ENCODE measurements around the gene CSPG5. TPM values are rescaled to one million over a fixed set of nuclear protein-coding genes. Genes with fewer than 3 reads are reported as not detected.

CSPG5 gene
- total RNA-seq, 1 experiment from 2014 or later, result 5.7 TPM

DNA sequence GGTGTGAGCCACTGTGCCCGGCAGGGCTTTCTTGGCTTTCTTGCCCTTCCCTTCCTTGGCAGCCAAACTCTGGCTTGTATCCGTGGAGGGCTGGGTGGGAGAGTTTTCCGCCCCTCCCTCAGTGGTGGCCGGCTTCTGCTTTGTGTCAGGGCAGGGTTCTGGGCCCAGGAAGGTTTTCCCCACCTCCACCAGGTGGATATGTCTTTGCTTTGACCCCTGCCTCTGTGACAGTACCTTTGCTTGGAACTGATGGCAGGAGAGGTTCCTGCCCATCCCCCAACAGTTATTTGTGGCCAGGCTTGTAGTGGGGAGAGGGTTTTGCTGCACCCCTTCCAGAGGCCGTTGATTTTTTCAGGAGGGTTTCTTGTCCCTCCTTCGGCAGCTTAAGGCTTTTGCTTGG lies 24.3 kb downstream of the CSPG5 start:
- Histone ChIP-seq H3K23me2 (ENCODE audit: insufficient read length, low read depth, low read length, poor library complexity, severe bottlenecking) (no peaks in the 10 kb centered on the region), H3K18ac (ENCODE audit: insufficient read length, low read depth, low read length) (no peak overlapping the region), H3K4me2 (ENCODE audit: insufficient read depth, insufficient read length, low read length) (no peak overlapping the region), H3K79me1 (ENCODE audit: insufficient read depth, low read depth, low read length, poor library complexity, severe bottlenecking) (no peaks in the 10 kb centered on the region), H2BK12ac (ENCODE audit: insufficient read length, low read depth, low read length) (no peak overlapping the region), H3K9me3 (ENCODE audit: control insufficient read depth, low read depth, low read length) (no peaks in the 10 kb centered on the region), H4K91ac (ENCODE audit: insufficient read length, low read depth, low read length) (no peak overlapping the region), H3K9ac (ENCODE audit: extremely low read depth, insufficient read length, low read length) (no peak overlapping the region), H4K8ac (replicated peaks; ENCODE audit: insufficient read length, low read depth, low read length) (no peak overlapping the region), H2BK15ac (ENCODE audit: low read depth, low read length) (no peak overlapping the region), H4K5ac (ENCODE audit: insufficient read length, low read depth, low read length) (no peak overlapping the region), H3T11ph (ENCODE audit: low read length) (no peak overlapping the region), H3K79me2 (ENCODE audit: insufficient read depth, low read length) (no peaks in the 10 kb centered on the region), H3K4ac (ENCODE audit: low read depth, low read length) (no peak overlapping the region), H3K56ac (ENCODE audit: insufficient read length, low read depth, low read length) (no peak overlapping the region), H3K27ac (ENCODE audit: insufficient read length, low read depth, low read length) (no peak overlapping the region), H2BK20ac (ENCODE audit: low read depth, low read length, poor library complexity, severe bottlenecking) (no peak overlapping the region), H2BK120ac (ENCODE audit: low read depth, low read length, poor library complexity, severe bottlenecking) (no peak overlapping the region), H2BK5ac (ENCODE audit: insufficient read length, low read length) (no peak overlapping the region), H4K20me1 (ENCODE audit: control insufficient read depth, insufficient read depth, insufficient read length) (no peaks in the 10 kb centered on the region), H3K14ac (ENCODE audit: insufficient read depth, low read length) (no peak overlapping the region), H3K23ac (ENCODE audit: insufficient read length, low read depth, low read length) (no peak overlapping the region), H2AK5ac (ENCODE audit: insufficient read length, low read length) (no peak overlapping the region), H3K4me1 (ENCODE audit: insufficient read depth, low read length) (no peaks in the 10 kb centered on the region), H2AFZ (ENCODE audit: low read length) (no peak overlapping the region), H3K27me3 (ENCODE audit: insufficient read depth, low read length) (no peaks in the 10 kb centered on the region)
- Mint-ChIP-seq H3K4me3 (no peak overlapping the region), H3K27ac (no peak overlapping the region), H3K9me3 (no peaks in the 10 kb centered on the region), H3K4me1 (0 out of 4 replicates have a peak, but pooled peaks cover 0 to 4% of the 10 kb centered on the region in 2 experiments), H3K36me3 (ENCODE audit: insufficient read depth in 1 of 3, low read depth in 3 of 3) (no peaks in the 10 kb centered on the region; a peak in 1 of 7 replicates), H3K27me3 (ENCODE audit: low read depth) (peaks cover 13% of the 10 kb centered on the region)
- 0 out of 3 replicates have a peak, but pooled peaks have one; percentile 11 for TF ChIP-seq CTCF (conservative IDR thresholded peaks at IDR 0.05)
- no CpG with 5 or more reads among the region's 6 CpGs for WGBS (ENCODE audit: extremely low coverage, insufficient read length, low lambda C conversion rate)
- no peak for DNase-seq
